ENCODE results near the gene HMG20A. TPM values are rescaled to one million over a fixed set of nuclear protein-coding genes. Genes with fewer than 3 reads are reported as not detected.

HMG20A gene
- total and polyA plus RNA-seq, 2 of the 13 experiments (the other 11 are each of a cell fraction or from before 2014, with no cell fraction given), result 28.0 to 35.2 TPM

DNA sequence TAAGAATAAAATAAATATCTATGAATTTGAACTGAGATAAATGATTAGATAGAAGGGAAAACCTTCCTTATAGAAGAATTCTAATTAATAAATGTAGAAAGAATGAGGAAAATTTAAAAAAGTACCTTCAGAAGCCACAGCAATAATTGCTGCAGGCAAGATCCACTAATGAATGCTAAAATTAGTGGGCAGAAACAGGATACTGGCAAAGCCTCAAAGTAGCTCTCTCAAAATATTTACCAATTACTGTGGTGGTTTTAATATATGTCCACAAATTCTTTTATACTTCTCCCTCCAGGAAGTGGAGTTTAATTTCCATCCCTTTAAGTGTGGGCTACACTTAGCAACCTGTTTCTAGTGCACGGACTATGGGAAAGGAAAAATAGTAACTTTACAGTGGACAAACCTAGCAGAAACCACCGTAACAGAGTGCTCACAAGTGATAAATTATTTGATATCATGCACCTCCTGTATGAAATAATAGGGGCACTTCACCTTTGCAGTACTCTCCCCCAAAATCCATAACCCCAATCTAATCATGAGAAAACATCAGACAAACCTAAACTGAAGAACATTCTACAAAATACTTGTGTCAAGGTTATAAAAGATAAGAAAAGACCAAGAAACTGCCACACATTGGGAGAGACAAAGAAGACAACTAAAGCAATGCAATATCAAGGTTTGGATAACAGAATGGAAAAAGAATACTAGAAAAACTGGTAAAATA, 7.6 kb upstream of the HMG20A start:
- no peak for FAIRE-seq
- TF ChIP-seq ZNF782 (CRISPR knock-in tag; IDR thresholded peaks at IDR 0.05; ENCODE audit: borderline replicate concordance) (no peak), KLF11 (CRISPR knock-in tag; IDR thresholded peaks at IDR 0.05) (no peak), ZNF878 (CRISPR knock-in tag; IDR thresholded peaks at IDR 0.05) (no peak), ARID2 (CRISPR knock-in tag; IDR thresholded peaks at IDR 0.05; ENCODE audit: borderline replicate concordance) (no peak), AGO1 (IDR thresholded peaks at IDR 0.05; ENCODE audit: low read depth, low read length, poor library complexity, severe bottlenecking) (no peak)
- TF ChIP-seq, protein P1, sequence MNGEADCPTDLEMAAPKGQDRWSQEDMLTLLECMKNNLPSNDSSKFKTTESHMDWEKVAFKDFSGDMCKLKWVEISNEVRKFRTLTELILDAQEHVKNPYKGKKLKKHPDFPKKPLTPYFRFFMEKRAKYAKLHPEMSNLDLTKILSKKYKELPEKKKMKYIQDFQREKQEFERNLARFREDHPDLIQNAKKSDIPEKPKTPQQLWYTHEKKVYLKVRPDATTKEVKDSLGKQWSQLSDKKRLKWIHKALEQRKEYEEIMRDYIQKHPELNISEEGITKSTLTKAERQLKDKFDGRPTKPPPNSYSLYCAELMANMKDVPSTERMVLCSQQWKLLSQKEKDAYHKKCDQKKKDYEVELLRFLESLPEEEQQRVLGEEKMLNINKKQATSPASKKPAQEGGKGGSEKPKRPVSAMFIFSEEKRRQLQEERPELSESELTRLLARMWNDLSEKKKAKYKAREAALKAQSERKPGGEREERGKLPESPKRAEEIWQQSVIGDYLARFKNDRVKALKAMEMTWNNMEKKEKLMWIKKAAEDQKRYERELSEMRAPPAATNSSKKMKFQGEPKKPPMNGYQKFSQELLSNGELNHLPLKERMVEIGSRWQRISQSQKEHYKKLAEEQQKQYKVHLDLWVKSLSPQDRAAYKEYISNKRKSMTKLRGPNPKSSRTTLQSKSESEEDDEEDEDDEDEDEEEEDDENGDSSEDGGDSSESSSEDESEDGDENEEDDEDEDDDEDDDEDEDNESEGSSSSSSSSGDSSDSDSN (CRISPR knock-in tag; IDR thresholded peaks at IDR 0.05), result no peak
- TF ChIP-seq, protein P2, sequence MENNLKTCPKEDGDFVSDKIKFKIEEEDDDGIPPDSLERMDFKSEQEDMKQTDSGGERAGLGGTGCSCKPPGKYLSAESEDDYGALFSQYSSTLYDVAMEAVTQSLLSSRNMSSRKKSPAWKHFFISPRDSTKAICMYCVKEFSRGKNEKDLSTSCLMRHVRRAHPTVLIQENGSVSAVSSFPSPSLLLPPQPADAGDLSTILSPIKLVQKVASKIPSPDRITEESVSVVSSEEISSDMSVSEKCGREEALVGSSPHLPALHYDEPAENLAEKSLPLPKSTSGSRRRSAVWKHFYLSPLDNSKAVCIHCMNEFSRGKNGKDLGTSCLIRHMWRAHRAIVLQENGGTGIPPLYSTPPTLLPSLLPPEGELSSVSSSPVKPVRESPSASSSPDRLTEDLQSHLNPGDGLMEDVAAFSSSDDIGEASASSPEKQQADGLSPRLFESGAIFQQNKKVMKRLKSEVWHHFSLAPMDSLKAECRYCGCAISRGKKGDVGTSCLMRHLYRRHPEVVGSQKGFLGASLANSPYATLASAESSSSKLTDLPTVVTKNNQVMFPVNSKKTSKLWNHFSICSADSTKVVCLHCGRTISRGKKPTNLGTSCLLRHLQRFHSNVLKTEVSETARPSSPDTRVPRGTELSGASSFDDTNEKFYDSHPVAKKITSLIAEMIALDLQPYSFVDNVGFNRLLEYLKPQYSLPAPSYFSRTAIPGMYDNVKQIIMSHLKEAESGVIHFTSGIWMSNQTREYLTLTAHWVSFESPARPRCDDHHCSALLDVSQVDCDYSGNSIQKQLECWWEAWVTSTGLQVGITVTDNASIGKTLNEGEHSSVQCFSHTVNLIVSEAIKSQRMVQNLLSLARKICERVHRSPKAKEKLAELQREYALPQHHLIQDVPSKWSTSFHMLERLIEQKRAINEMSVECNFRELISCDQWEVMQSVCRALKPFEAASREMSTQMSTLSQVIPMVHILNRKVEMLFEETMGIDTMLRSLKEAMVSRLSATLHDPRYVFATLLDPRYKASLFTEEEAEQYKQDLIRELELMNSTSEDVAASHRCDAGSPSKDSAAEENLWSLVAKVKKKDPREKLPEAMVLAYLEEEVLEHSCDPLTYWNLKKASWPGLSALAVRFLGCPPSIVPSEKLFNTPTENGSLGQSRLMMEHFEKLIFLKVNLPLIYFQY (CRISPR knock-in tag; IDR thresholded peaks at IDR 0.05; ENCODE audit: borderline replicate concordance), result no peak
- TF ChIP-seq, protein P3, sequence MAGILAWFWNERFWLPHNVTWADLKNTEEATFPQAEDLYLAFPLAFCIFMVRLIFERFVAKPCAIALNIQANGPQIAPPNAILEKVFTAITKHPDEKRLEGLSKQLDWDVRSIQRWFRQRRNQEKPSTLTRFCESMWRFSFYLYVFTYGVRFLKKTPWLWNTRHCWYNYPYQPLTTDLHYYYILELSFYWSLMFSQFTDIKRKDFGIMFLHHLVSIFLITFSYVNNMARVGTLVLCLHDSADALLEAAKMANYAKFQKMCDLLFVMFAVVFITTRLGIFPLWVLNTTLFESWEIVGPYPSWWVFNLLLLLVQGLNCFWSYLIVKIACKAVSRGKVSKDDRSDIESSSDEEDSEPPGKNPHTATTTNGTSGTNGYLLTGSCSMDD (CRISPR knock-in tag; IDR thresholded peaks at IDR 0.05), result no peak
- TF ChIP-seq, protein P4, sequence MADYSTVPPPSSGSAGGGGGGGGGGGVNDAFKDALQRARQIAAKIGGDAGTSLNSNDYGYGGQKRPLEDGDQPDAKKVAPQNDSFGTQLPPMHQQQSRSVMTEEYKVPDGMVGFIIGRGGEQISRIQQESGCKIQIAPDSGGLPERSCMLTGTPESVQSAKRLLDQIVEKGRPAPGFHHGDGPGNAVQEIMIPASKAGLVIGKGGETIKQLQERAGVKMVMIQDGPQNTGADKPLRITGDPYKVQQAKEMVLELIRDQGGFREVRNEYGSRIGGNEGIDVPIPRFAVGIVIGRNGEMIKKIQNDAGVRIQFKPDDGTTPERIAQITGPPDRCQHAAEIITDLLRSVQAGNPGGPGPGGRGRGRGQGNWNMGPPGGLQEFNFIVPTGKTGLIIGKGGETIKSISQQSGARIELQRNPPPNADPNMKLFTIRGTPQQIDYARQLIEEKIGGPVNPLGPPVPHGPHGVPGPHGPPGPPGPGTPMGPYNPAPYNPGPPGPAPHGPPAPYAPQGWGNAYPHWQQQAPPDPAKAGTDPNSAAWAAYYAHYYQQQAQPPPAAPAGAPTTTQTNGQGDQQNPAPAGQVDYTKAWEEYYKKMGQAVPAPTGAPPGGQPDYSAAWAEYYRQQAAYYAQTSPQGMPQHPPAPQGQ (CRISPR knock-in tag; IDR thresholded peaks at IDR 0.05; ENCODE audit: borderline replicate concordance), result no peak
- TF ChIP-seq, protein P5, sequence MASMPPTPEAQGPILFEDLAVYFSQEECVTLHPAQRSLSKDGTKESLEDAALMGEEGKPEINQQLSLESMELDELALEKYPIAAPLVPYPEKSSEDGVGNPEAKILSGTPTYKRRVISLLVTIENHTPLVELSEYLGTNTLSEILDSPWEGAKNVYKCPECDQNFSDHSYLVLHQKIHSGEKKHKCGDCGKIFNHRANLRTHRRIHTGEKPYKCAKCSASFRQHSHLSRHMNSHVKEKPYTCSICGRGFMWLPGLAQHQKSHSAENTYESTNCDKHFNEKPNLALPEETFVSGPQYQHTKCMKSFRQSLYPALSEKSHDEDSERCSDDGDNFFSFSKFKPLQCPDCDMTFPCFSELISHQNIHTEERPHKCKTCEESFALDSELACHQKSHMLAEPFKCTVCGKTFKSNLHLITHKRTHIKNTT (CRISPR knock-in tag; IDR thresholded peaks at IDR 0.05), result no peak

More for the DNA sequence above, 7.6 kb upstream of the HMG20A start:
- no peaks in the 10 kb centered on the region for H3K9me3 ChIP-seq (ENCODE audit: low read length)
- WGBS (ENCODE audit: low lambda C conversion rate), result 96% methylated on average over 2 of the region's 2 CpGs
- no peaks in the 10 kb centered on the region for H3K36me3 ChIP-seq (replicated peaks in 1 of 2; ENCODE audit: control insufficient read depth in 1 of 2, insufficient read depth in 2 of 2, low read length in 2 of 2)
- intact Hi-C loops (cut with micrococcal nuclease; ENCODE audit: unreplicated experiment), result no loop called here
- CTCF ChIA-PET (ENCODE audit: low intra/inter-chr PET ratio, low total read pairs), result no interaction called here
- no TSS peak for BruUV-seq (replicated peaks)
- in situ Hi-C loops (cut with HindIII; ENCODE audit: extremely low pct_ligation_motif_present, low pct_unique_long_range_greater_than_20kb), result no loop called here
- H2AFZ ChIP-seq (ENCODE audit: low read length), result no peak overlapping the region
- H3K79me2 ChIP-seq (ENCODE audit: insufficient read depth, low read length), result peaks cover 83% of the 10 kb centered on the region
- no peak overlapping the region for H3K27ac ChIP-seq (ENCODE audit: extremely low read length, insufficient read depth, low read length)
- no peak overlapping the region for H3K9ac ChIP-seq (ENCODE audit: insufficient read depth, low read depth, low read length)
- POLR2A ChIA-PET, result no interaction called here
- peaks cover 9% of the 10 kb centered on the region; the same call in 1 of the 2 replicates for H4K20me1 ChIP-seq (ENCODE audit: insufficient read depth, low read length)
- H3K27me3 ChIP-seq (ENCODE audit: control insufficient read depth in 1 of 2, insufficient read depth in 2 of 2, low read length in 2 of 2), result no peaks in the 10 kb centered on the region
- no peak overlapping the region for H3K4me2 ChIP-seq (ENCODE audit: low read depth, low read length)
- H3K4me1 ChIP-seq (ENCODE audit: insufficient read depth, low read length), result peaks cover 32% of the 10 kb centered on the region
- ATAC-seq (no peak), DNase-seq (ENCODE audit: low spot score) (no peak)
- no peak overlapping the region for H3K4me3 ChIP-seq (replicated peaks in 1 of 3; ENCODE audit: insufficient read depth in 1 of 3, low read depth in 2 of 3, low read length in 3 of 3)

All from HepG2 (cell line).